OCI-LY3 (cell line): ENCODE data around the gene PDIA4.

ENCODE experiments used
- CTCF ChIP-seq: fragments of 200-600, 300-600 bp; sonication (generic); IDR thresholded peaks from 2 replicates; pipeline ENCODE4 v1.5.1; 2014; ENCODE audit warnings: antibody characterized with exemption, low read length, low read depth
- EZH2phosphoT487 ChIP-seq: fragments of 200-600 bp; shearing (Covaris generic); IDR thresholded peaks from 2 replicates; pipeline ENCODE4 v1.6.1; 2018; ENCODE audit warnings: antibody characterized with exemption, mixed run types, low read depth

- TF ChIP-seq CTCF, result no peak
- TF ChIP-seq EZH2phosphoT487, result no peak
Observed at GRCh38 chr7:149007146-149007545, 21.2 kb downstream of the PDIA4 start.
